Vagina (tissue), 2 donors: ENCODE data around the gene ACTRT2. TPM values are rescaled to one million over a fixed set of nuclear protein-coding genes. Genes with fewer than 3 reads are reported as not detected.

ENCODE experiments used
- DNase-seq, 2 donors: peaks; one replicate each; pipeline ENCODE4 v3.0.0-alpha.2; 2017; ENCODE audit errors: extremely low spot score in 2 of 2
- H3K27ac ChIP-seq: fragments of 200-600 bp; sonication (generic); one replicate; pipeline ENCODE4 v1.5.1; 2019
- H3K27me3 ChIP-seq: fragments of 200-600 bp; sonication (generic); one replicate; pipeline ENCODE4 v1.5.1; 2019
- H3K36me3 ChIP-seq, 2 donors: fragments of 200-600 bp; sonication (generic); one replicate each; pipeline ENCODE4 v1.5.1; 2017 to 2019
- H3K4me1 ChIP-seq: fragments of 200-600 bp; sonication (generic); one replicate; pipeline ENCODE4 v1.5.1; 2019
- H3K4me3 ChIP-seq, 2 donors: fragments of 200-600 bp; sonication (generic); 1 replicate in 1 of 2; 2 replicates in 1 of 2; pipeline ENCODE4 v1.5.1; 2016 to 2019
- H3K9me3 ChIP-seq: fragments of 200-600 bp; sonication (generic); one replicate; pipeline ENCODE4 v1.5.1; 2019
- CTCF ChIP-seq, 3 experiments: fragments of 450-650 bp in 2 of 3; fragments of 200-600 bp in 1 of 3; sonication (generic) in 1 of 3; IDR thresholded peaks; one replicate each; pipeline ENCODE4 v1.5.1; 2017 to 2019; ENCODE audit warnings: antibody characterized with exemption in 3 of 3, mild to moderate bottlenecking in 2 of 3, moderate library complexity in 2 of 3
- POLR2A ChIP-seq, 2 donors: fragments of 450-650 bp; IDR thresholded peaks; one replicate each; pipeline ENCODE4 v1.6.1; 2017; ENCODE audit warnings: antibody characterized with exemption in 2 of 2, mild to moderate bottlenecking in 2 of 2, moderate library complexity in 2 of 2
- POLR2AphosphoS5 ChIP-seq, 2 donors: sonication (generic); formaldehyde crosslinking; IDR thresholded peaks; one replicate each; pipeline ENCODE4 v1.9.0; 2017; ENCODE audit warnings: antibody characterized with exemption in 2 of 2, mild to moderate bottlenecking in 2 of 2, low read depth in 1 of 2; ENCODE audit not compliant: insufficient read depth in 1 of 2
- intact Hi-C: fragments of 100-400 bp; cut with DNase I; formaldehyde crosslinking; loops from one replicate; pipeline ENCODE4 v1.15.1; 2023
- total RNA-seq: library from RNA; depleted of rRNA; stranded (reverse); fragments of >200 nt; gene quantifications from one replicate; pipeline ENCODE4 v1.2.3, GENCODE V29; 2016

ACTRT2 gene
- total RNA-seq, 1 donor from 2014 or later: not detected

- Histone ChIP-seq H3K27me3 (no peaks in the 10 kb centered on the region), H3K4me1 (no peaks in the 10 kb centered on the region), H3K36me3 (no peaks in the 10 kb centered on the region), H3K9me3 (no peaks in the 10 kb centered on the region), H3K4me3 (no peak overlapping the region), H3K27ac (no peak overlapping the region)
- intact Hi-C loops: no loop called here
- DNase-seq: no peak
- TF ChIP-seq POLR2AphosphoS5 (IDR thresholded peaks at IDR 0.05; ENCODE audit: insufficient read depth in 1 of 2, low read depth in 1 of 2) (no peak), POLR2A (IDR thresholded peaks at IDR 0.05) (no peak), CTCF (IDR thresholded peaks at IDR 0.05) (no peak)
Observed at GRCh38 chr1:2984399-2985061, 36.7 kb upstream of the ACTRT2 start.

GRCh38 chr1:2985067-2985561 is 36.2 kb upstream of the ACTRT2 start:
- H3K36me3 ChIP-seq: no peaks in the 10 kb centered on the region
- H3K9me3 ChIP-seq: no peaks in the 10 kb centered on the region
- intact Hi-C loops: no loop called here
- no peaks in the 10 kb centered on the region for H3K4me1 ChIP-seq
- no peaks in the 10 kb centered on the region for H3K27me3 ChIP-seq
- no peak overlapping the region for H3K4me3 ChIP-seq
- DNase-seq: no peak
- H3K27ac ChIP-seq: no peak overlapping the region
- TF ChIP-seq POLR2AphosphoS5 (IDR thresholded peaks at IDR 0.05; ENCODE audit: insufficient read depth in 1 of 2, low read depth in 1 of 2): no peak
- TF ChIP-seq POLR2A (IDR thresholded peaks at IDR 0.05): no peak
- no peak for TF ChIP-seq CTCF (IDR thresholded peaks at IDR 0.05)

DNA sequence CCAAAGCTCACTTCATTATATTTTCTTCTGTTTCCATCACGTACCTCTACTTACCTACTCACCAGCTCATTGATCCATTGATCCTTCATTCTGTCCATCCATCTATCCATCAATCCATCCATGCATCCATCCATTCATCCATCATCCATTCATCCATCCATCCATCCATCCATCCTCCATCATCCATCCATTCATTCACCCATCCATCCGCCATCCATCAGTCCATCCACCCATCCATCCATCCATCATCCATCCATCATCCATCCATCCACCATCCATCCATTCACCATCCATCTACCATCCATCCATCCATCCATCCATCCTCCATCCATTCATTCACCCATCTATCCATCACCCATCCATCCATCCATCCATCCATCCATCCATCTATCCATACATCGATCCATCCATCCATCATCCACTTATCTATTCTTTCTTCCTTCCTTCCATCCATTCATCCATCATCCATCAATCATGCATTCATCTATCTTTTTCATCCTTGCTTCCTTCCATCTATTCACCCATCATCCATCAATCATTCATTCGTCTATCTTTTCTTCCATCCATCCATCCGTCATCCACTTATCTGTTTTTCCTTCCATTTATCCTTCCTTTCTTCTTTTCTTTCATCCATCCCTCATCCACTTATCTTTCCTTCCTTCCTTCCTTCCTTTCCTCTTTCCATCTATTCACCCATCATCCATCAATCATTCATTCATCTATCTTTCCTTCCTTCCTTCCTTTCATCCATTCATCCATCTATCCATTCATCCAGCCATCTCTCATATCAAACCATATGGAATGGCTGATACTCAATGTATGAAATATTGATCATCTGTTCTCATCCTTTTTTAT is 35.3 kb upstream of the ACTRT2 start:
- no peak for TF ChIP-seq CTCF (IDR thresholded peaks at IDR 0.05)
- no peak for TF ChIP-seq POLR2AphosphoS5 (IDR thresholded peaks at IDR 0.05; ENCODE audit: insufficient read depth in 1 of 2, low read depth in 1 of 2)
- TF ChIP-seq POLR2A (IDR thresholded peaks at IDR 0.05): no peak
- Histone ChIP-seq H3K27ac (no peak overlapping the region), H3K27me3 (no peaks in the 10 kb centered on the region), H3K36me3 (no peaks in the 10 kb centered on the region), H3K4me3 (no peak overlapping the region), H3K4me1 (no peaks in the 10 kb centered on the region), H3K9me3 (no peaks in the 10 kb centered on the region)
- DNase-seq: no peak
- intact Hi-C loops: no loop called here

GRCh38 chr1:2986549-2987305 is 34.5 kb upstream of the ACTRT2 start:
- H3K27me3 ChIP-seq: no peaks in the 10 kb centered on the region
- no peak for DNase-seq
- no peaks in the 10 kb centered on the region for H3K9me3 ChIP-seq
- intact Hi-C loops: no loop called here
- H3K27ac ChIP-seq: no peak overlapping the region
- H3K4me3 ChIP-seq: no peak overlapping the region
- no peaks in the 10 kb centered on the region for H3K36me3 ChIP-seq
- TF ChIP-seq CTCF (IDR thresholded peaks at IDR 0.05) (no peak), POLR2AphosphoS5 (IDR thresholded peaks at IDR 0.05; ENCODE audit: insufficient read depth in 1 of 2, low read depth in 1 of 2) (no peak), POLR2A (IDR thresholded peaks at IDR 0.05) (no peak)
- H3K4me1 ChIP-seq: no peaks in the 10 kb centered on the region
